ENCODE results near the gene CDC14A.
"Not testable (repeated sequence)": the region's sequence is repeated elsewhere in the genome, so short reads cannot be mapped to it uniquely, and the experiment has no call there.

CDC14A gene

GRCh38 chr1:100400404-100400803, 48.1 kb downstream of the CDC14A start:
- no peak overlapping the region for H3K4me3 ChIP-seq (ENCODE audit: low read length)
- TF ChIP-seq, protein P1, sequence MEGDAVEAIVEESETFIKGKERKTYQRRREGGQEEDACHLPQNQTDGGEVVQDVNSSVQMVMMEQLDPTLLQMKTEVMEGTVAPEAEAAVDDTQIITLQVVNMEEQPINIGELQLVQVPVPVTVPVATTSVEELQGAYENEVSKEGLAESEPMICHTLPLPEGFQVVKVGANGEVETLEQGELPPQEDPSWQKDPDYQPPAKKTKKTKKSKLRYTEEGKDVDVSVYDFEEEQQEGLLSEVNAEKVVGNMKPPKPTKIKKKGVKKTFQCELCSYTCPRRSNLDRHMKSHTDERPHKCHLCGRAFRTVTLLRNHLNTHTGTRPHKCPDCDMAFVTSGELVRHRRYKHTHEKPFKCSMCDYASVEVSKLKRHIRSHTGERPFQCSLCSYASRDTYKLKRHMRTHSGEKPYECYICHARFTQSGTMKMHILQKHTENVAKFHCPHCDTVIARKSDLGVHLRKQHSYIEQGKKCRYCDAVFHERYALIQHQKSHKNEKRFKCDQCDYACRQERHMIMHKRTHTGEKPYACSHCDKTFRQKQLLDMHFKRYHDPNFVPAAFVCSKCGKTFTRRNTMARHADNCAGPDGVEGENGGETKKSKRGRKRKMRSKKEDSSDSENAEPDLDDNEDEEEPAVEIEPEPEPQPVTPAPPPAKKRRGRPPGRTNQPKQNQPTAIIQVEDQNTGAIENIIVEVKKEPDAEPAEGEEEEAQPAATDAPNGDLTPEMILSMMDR (conservative IDR thresholded peaks at IDR 0.05; ENCODE audit: low read depth, low read length) = no peak
- no peak for DNase-seq (ENCODE audit: low read depth)

DNA sequence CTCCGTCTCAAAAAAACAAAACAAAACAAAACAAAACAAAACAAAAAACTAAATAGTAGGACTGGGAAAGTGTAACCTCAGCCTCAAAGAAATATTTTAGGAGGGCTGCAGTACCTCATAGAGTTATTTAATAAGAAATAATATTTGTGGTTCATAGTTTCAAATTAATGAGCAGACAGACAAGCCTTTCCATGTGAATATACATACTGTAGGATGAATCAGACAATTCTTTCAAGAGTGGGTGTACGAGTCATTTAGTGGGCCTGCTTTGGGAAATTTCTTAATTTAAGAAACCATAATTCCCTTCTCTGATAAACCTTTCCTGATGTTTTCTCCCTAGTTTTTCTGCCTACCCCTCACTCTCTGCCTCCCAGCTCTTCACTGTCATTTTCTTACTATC, 52.5 kb downstream of the CDC14A start:
- TF ChIP-seq, protein P1 (conservative IDR thresholded peaks at IDR 0.05; ENCODE audit: low read depth, low read length) = no peak
- no peak for DNase-seq (ENCODE audit: low read depth)
- no peak overlapping the region for H3K4me3 ChIP-seq (ENCODE audit: low read length)

DNA sequence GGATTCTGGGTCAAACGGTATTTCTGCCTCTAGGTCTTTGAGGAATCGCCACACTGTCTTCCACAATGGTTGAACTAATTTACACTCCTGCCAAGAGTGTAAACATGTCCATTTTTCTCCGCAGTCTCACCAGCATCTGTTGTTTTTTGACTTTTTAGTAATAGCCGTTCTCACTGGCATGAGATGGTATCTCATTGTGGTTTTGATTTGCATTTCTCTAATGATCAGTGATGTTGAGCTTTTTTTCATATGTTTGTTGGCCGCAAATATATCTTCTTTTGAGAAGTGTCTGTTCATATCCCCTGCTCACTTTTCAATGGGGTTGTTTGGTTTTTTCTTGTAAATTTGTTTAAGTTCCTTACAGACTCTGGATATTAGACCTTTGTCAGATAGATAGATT, 53.6 kb downstream of the CDC14A start:
- not testable (repeated sequence) for H3K4me3 ChIP-seq (ENCODE audit: low read length); DNase-seq (ENCODE audit: low read depth)

DNA sequence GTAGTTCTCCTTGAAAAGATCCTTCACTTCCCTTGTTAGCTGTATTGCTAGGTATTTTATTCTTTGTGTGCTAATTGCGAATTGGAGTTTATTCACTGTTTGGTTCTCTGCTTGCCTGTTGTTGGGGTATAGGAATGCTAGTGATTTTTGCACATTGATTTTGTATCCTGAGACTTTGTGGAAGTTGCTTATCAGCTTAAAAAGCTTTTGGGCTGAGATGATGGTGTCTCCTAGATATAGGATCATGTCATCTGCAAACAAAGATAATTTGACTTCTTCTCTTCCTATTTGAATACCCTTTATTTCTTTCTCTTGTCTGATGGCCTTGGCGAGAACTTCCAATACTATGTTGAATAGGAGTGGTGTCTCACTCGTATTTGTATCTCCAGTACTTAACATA, 55.1 kb downstream of the CDC14A start:
- H3K4me3 ChIP-seq (ENCODE audit: low read length); DNase-seq (ENCODE audit: low read depth): not testable (repeated sequence)

DNA sequence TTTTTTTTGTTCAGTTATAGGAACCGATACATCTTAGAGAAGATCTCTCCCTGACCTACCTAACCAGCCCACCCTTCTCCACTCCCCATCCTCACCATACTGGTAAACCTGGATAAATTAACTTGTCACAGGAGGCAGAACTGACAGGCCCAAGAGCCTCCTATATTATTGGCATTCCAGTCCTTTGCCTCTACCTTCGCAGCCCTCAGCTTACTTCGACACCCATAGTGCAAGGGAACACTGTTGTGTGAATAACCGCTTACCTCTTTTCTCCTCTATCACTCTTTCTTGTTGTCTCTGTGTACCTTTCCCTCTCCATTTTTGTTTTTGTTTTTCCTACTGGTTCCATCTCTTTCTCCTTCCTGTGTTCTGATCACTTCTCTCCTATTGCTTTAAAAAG, 58.7 kb downstream of the CDC14A start:
- DNase-seq (ENCODE audit: low read depth) = no peak
- TF ChIP-seq, protein P1 (conservative IDR thresholded peaks at IDR 0.05; ENCODE audit: low read depth, low read length) = no peak
- no peak overlapping the region for H3K4me3 ChIP-seq (ENCODE audit: low read length)

GRCh38 chr1:100411574-100411973, 59.3 kb downstream of the CDC14A start:
- TF ChIP-seq, protein P1 (conservative IDR thresholded peaks at IDR 0.05; ENCODE audit: low read depth, low read length) = no peak
- DNase-seq (ENCODE audit: low read depth) = no peak
- H3K4me3 ChIP-seq (ENCODE audit: low read length) = no peak overlapping the region

- no peak for DNase-seq (ENCODE audit: low read depth)
- H3K4me3 ChIP-seq (ENCODE audit: low read length) = no peak overlapping the region
- TF ChIP-seq, protein P1 (conservative IDR thresholded peaks at IDR 0.05; ENCODE audit: low read depth, low read length) = no peak
These were observed 60.7 kb downstream of the CDC14A start for GRCh38 chr1:100413035-100413434.

DNA sequence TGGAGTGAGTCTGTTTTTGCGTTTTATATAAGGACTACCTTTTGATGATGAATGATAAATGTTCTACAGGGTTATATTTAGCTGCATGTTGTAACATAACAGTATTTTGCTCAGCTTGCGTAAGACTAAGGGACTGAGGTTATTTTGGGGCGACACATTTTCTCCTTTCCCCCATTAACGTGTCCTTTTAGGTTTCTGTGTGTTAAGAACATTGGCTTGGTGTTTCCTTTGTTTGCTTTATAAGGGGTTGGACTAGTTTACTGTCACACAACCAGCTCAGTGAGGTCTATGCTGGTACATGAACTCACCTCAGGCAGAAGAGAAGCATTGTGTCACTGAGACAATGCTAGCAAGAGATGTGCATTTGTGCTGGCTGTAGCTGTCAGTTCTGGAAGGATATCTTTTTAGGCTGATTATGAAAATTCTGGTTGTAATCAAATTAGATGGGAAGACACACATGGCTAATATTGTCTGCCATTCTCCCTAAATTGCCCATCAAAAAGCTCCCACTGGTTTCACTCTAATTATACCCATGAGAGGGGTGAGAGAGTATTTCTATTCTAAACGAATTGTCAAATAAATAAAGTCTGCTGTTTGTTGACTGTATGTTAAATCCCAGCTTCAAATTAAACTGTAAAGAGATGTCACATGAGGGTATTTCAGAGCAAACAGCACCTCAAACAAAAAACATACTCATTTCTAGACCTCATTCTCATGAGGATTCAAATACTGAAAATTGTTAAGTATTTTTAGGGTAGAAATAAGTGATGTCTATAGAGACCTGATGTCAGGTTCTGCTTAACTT, 62.6 kb downstream of the CDC14A start:
- TF ChIP-seq, protein P1 (conservative IDR thresholded peaks at IDR 0.05; ENCODE audit: low read depth, low read length) = no peak
- DNase-seq (ENCODE audit: low read depth) = no peak
- no peak overlapping the region for H3K4me3 ChIP-seq (ENCODE audit: low read length)
